ENCODE data around the gene ALDOC. TPM values are rescaled to one million over a fixed set of nuclear protein-coding genes. Genes with fewer than 3 reads are reported as not detected.

Gene ALDOC
- total RNA-seq, 1 donor from 2014 or later, result 329 TPM

DNA sequence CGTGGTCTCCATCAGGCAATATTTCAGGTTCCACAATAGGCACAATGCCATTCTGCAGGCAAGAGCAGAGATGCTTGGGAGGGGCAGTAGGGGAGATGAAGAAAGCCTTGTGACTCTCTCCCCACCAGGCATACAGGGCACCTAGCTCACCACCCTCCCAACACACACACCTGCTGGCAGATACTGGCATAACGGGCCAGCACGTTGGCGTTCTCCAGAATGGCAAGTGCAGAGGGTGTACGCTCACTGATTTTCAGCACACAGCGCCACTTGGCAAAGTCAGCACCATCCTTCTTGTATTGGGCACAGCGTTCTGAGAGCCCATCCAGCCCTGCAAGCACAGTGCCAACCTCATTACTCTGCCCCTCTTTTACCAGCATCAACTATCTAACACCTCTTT is 2.2 kb downstream of the ALDOC start:
- DNase-seq, result no peak
- Histone ChIP-seq H3K4me1 (peaks cover 70% of the 10 kb centered on the region), H3K27me3 (ENCODE audit: low read depth) (no peaks in the 10 kb centered on the region), H3K9me3 (replicated peaks) (no peaks in the 10 kb centered on the region), H3K36me3 (peaks cover 11% of the 10 kb centered on the region), H3K4me3 (peak overlapping the region; percentile 56), H3K27ac (replicated peaks) (peak overlapping the region; percentile 78)
- intact Hi-C loops (cut with micrococcal nuclease), result no loop called here
- peak; percentile 30 for TF ChIP-seq CTCF (IDR thresholded peaks at IDR 0.05; ENCODE audit: borderline replicate concordance)

GRCh38 chr17:28573966-28574480 is 2.7 kb downstream of the ALDOC start:
- Histone ChIP-seq H3K27me3 (ENCODE audit: low read depth) (no peaks in the 10 kb centered on the region), H3K4me3 (peak overlapping the region; percentile 56), H3K9me3 (replicated peaks) (no peaks in the 10 kb centered on the region), H3K36me3 (peaks cover 11% of the 10 kb centered on the region), H3K27ac (replicated peaks) (peak overlapping the region; percentile 78), H3K4me1 (peaks cover 70% of the 10 kb centered on the region)
- TF ChIP-seq CTCF (IDR thresholded peaks at IDR 0.05; ENCODE audit: borderline replicate concordance), result no peak
- intact Hi-C loops (cut with micrococcal nuclease), result no loop called here
- DNase-seq, result no peak

DNA sequence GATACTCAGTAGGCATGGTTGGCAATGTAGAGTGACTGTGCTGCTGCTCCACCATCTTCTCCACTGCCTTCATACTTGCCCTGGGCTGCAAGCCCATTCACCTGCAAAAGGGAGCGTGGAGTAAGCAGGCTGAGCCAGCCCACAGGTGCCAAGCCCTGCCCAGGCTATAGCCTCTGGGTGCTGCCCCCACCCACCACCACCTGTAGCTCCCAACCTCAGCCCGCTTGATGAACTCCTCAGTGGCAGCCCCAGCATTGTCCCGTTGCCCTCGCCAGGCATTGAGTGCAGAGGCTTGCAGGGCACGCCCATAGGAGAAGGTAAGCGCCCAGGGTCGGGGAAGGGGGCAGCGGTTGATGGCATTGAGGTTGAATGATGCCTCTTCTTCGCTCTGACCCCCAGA is 3.2 kb downstream of the ALDOC start:
- Histone ChIP-seq H3K4me3 (no peak overlapping the region), H3K4me1 (peaks cover 70% of the 10 kb centered on the region), H3K27me3 (ENCODE audit: low read depth) (no peaks in the 10 kb centered on the region), H3K36me3 (peaks cover 11% of the 10 kb centered on the region), H3K9me3 (replicated peaks) (no peaks in the 10 kb centered on the region), H3K27ac (replicated peaks) (no peak overlapping the region)
- intact Hi-C loops (cut with micrococcal nuclease), result no loop called here
- no peak for TF ChIP-seq CTCF (IDR thresholded peaks at IDR 0.05; ENCODE audit: borderline replicate concordance)
- no peak for DNase-seq

DNA sequence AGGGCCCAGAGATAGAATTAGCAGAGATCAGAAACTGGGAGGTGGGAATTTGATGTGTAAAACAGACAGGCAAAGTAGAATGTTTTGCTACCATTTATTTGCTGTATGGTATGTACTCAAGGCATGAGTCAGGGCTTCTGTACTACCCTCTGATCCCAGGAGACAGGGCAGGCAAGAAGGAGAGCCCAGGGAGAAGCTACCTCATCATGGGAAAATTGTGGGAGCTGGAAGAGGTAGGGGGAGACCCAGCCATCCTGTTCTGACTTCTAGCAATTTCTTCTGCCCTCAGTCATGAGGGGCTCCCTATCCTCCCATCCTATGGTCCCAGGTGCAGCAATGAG is 3.7 kb downstream of the ALDOC start:
- peaks cover 70% of the 10 kb centered on the region for H3K4me1 ChIP-seq
- intact Hi-C loops (cut with micrococcal nuclease), result no loop called here

GRCh38 chr17:28572259-28573039 is 4.2 kb downstream of the ALDOC start:
- no peak for DNase-seq
- intact Hi-C loops (cut with micrococcal nuclease), result no loop called here
- Histone ChIP-seq H3K27me3 (ENCODE audit: low read depth) (no peaks in the 10 kb centered on the region), H3K27ac (replicated peaks) (peak overlapping the region; percentile 84), H3K4me1 (peaks cover 70% of the 10 kb centered on the region), H3K4me3 (peak overlapping the region; percentile 93), H3K36me3 (peaks cover 11% of the 10 kb centered on the region), H3K9me3 (replicated peaks) (no peaks in the 10 kb centered on the region)
- TF ChIP-seq CTCF (IDR thresholded peaks at IDR 0.05; ENCODE audit: borderline replicate concordance), result no peak

More for the DNA sequence above, 3.7 kb downstream of the ALDOC start:
- no peak for TF ChIP-seq CTCF (IDR thresholded peaks at IDR 0.05; ENCODE audit: borderline replicate concordance)
- Histone ChIP-seq H3K27ac (replicated peaks) (no peak overlapping the region), H3K36me3 (peaks cover 11% of the 10 kb centered on the region), H3K9me3 (replicated peaks) (no peaks in the 10 kb centered on the region), H3K27me3 (ENCODE audit: low read depth) (no peaks in the 10 kb centered on the region), H3K4me3 (no peak overlapping the region)
- DNase-seq, result no peak

Measured in left ventricle myocardium inferior (tissue), 1 donor.